Tibial nerve (tissue), 4 donors: ENCODE measurements around the gene RGS5.

Source experiments
- CTCF ChIP-seq, 5 experiments: fragments of 200-600 bp in 3 of 5; fragments of 450-650 bp in 2 of 5; sonication (generic) in 3 of 5; IDR thresholded peaks; one replicate each; pipeline ENCODE4 v1.5.1; 2016 to 2019; ENCODE audit warnings: antibody characterized with exemption in 5 of 5, mild to moderate bottlenecking in 3 of 5, moderate library complexity in 2 of 5
- EP300 ChIP-seq, 2 donors: sonication (generic); formaldehyde crosslinking; IDR thresholded peaks; one replicate each; pipeline ENCODE4 v1.6.1; 2017; ENCODE audit warnings: antibody characterized with exemption in 2 of 2, mild to moderate bottlenecking in 1 of 2

GRCh38 chr1:163205513-163205912 lies 2.8 kb upstream of the RGS5 start:
- TF ChIP-seq CTCF (IDR thresholded peaks at IDR 0.05) (no peak), EP300 (IDR thresholded peaks at IDR 0.05) (no peak)
